ENCODE results near the gene SLC35F2. TPM values are rescaled to one million over a fixed set of nuclear protein-coding genes. Genes with fewer than 3 reads are reported as not detected.

SLC35F2 gene
- polyA plus RNA-seq, 2 of the 4 experiments (the other 2 are of a cell fraction) = 27.0 to 32.8 TPM

- H3K4me1 ChIP-seq = peaks cover 15% of the 10 kb centered on the region; the same call in 2 of the 3 replicates
- no peak for DNase-seq (ENCODE audit: low read depth in 1 of 2, low spot score in 1 of 2)
- no peak overlapping the region for H3K4me2 ChIP-seq
- WGBS (ENCODE audit: missing lambda C conversion rate) = 98% methylated on average over 6 of the region's 6 CpGs
- H3K27ac ChIP-seq = no peak overlapping the region
- POLR2A ChIA-PET = no interaction called here
- FAIRE-seq = no peak
- CTCF ChIA-PET = no interaction called here
- no peak for ATAC-seq
- H3K4me3 ChIP-seq = no peak overlapping the region
- TF ChIP-seq MAZ (IDR thresholded peaks at IDR 0.05; ENCODE audit: borderline replicate concordance, low read depth, low read length) (no peak), CBX8 (IDR thresholded peaks at IDR 0.05) (no peak), HOXA7 (CRISPR knock-in tag; IDR thresholded peaks at IDR 0.05) (no peak), EP300 (IDR thresholded peaks at IDR 0.05) (no peak), ZNF302 (CRISPR knock-in tag; IDR thresholded peaks at IDR 0.05) (no peak), TFCP2L1 (CRISPR knock-in tag; IDR thresholded peaks at IDR 0.05) (no peak), ATOH8 (CRISPR knock-in tag; IDR thresholded peaks at IDR 0.05; ENCODE audit: low read depth) (no peak), HDAC2 (IDR thresholded peaks at IDR 0.05) (no peak)
- no peaks in the 10 kb centered on the region for H3K9me3 ChIP-seq
These were observed 5.5 kb downstream of the SLC35F2 start for GRCh38 chr11:107853070-107853469.

DNA sequence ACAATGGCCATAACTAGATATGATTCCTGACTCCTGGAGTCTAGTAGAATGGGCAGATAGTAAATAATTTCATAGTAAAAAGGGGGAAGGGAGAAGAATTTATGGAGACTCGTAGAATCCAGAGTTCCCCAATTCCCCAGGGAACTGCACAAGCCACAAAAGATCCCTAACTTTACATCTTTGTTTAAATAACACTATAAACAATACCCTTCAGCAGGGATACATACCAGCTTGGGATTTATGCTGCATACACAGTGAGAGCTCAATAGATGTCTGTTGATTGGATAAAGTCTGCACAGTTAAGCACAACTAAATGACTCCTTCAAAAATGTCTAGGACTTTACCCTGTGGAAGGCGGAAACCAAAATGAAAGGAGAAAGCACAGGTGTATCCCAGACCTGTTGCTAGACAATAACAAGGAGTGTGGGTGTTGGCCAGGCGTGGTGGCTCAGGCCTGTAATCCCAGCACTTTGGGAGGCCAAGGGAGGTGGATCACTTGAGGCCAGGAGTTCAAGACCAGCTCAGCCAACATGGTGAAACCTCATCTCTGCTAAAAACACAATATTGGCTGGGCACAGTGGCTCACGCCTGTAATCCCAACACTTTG is 6.8 kb downstream of the SLC35F2 start:
- no peaks in the 10 kb centered on the region for H3K9me3 ChIP-seq
- H3K4me3 ChIP-seq = no peak overlapping the region
- CTCF ChIA-PET = no interaction called here
- ATAC-seq = no peak
- peaks cover 16% of the 10 kb centered on the region; the same call in 2 of the 3 replicates for H3K4me1 ChIP-seq
- DNase-seq (ENCODE audit: low read depth in 1 of 2, low spot score in 1 of 2) = no peak
- no peak overlapping the region for H3K4me2 ChIP-seq
- H3K27ac ChIP-seq = no peak overlapping the region
- FAIRE-seq = no peak
- 61% methylated on average over 4 of the region's 4 CpGs for WGBS (ENCODE audit: missing lambda C conversion rate)
- TF ChIP-seq CEBPB (IDR thresholded peaks at IDR 0.05) = no peak
- TF ChIP-seq PBX3 (IDR thresholded peaks at IDR 0.05) = no peak
- TF ChIP-seq POLR2AphosphoS2 (conservative IDR thresholded peaks at IDR 0.05; ENCODE audit: low read length) = no peak
- TF ChIP-seq EP300 (IDR thresholded peaks at IDR 0.05) = no peak
- TF ChIP-seq HDAC2 (IDR thresholded peaks at IDR 0.05) = no peak
- no peak for TF ChIP-seq ZFP36 (IDR thresholded peaks at IDR 0.05; ENCODE audit: borderline replicate concordance, partially characterized antibody)
- TF ChIP-seq, protein P1, sequence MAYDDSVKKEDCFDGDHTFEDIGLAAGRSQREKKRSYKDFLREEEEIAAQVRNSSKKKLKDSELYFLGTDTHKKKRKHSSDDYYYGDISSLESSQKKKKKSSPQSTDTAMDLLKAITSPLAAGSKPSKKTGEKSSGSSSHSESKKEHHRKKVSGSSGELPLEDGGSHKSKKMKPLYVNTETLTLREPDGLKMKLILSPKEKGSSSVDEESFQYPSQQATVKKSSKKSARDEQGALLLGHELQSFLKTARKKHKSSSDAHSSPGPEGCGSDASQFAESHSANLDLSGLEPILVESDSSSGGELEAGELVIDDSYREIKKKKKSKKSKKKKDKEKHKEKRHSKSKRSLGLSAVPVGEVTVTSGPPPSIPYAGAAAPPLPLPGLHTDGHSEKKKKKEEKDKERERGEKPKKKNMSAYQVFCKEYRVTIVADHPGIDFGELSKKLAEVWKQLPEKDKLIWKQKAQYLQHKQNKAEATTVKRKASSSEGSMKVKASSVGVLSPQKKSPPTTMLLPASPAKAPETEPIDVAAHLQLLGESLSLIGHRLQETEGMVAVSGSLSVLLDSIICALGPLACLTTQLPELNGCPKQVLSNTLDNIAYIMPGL (CRISPR knock-in tag; IDR thresholded peaks at IDR 0.05; ENCODE audit: borderline replicate concordance) = no peak
- no peak for TF ChIP-seq TFCP2L1 (CRISPR knock-in tag; IDR thresholded peaks at IDR 0.05)
- TF ChIP-seq USF2 (IDR thresholded peaks at IDR 0.05) = no peak
- TF ChIP-seq NPAS2 (CRISPR knock-in tag; IDR thresholded peaks at IDR 0.05; ENCODE audit: borderline replicate concordance) = no peak
- no peak for TF ChIP-seq POLR2A (IDR thresholded peaks at IDR 0.05; ENCODE audit: low read length)
- TF ChIP-seq KDM1A (IDR thresholded peaks at IDR 0.05; ENCODE audit: low read depth) = no peak
- TF ChIP-seq KDM5A (IDR thresholded peaks at IDR 0.05) = no peak
- no peak for TF ChIP-seq ZC3H11A (IDR thresholded peaks at IDR 0.05)
- no peak for TF ChIP-seq BCL3 (IDR thresholded peaks at IDR 0.05)
- TF ChIP-seq RCOR1 (IDR thresholded peaks at IDR 0.05; ENCODE audit: low read depth, low read length) = no peak
- TF ChIP-seq RFX5 (IDR thresholded peaks at IDR 0.05) = no peak
- no peak for TF ChIP-seq CBX8 (IDR thresholded peaks at IDR 0.05)
- no peak for TF ChIP-seq EHF (CRISPR knock-in tag; IDR thresholded peaks at IDR 0.05)
- no peak for TF ChIP-seq SMC3 (IDR thresholded peaks at IDR 0.05)
- POLR2A ChIA-PET = no interaction called here

All from A549 (cell line).